T-cell (primary cell): ENCODE results near the gene POFUT1. TPM values are rescaled to one million over a fixed set of nuclear protein-coding genes. Genes with fewer than 3 reads are reported as not detected.
A peak's percentile ranks its signal among the peaks of the same experiment; 100 is the strongest.

ENCODE experiments used
- ATAC-seq, 4 experiments: fragments of 200-7000 bp in 3 of 4; fragments of 150-1000 bp in 1 of 4; cut with Tn5 transposase; replicated peaks in 1 of 4; 1 replicate in 3 of 4; 2 replicates in 1 of 4; pipeline ENCODE4 v1.10.0; 2021; ENCODE audit warnings: moderate library complexity in 3 of 4, mild to moderate bottlenecking in 2 of 4, moderate number of reproducible peaks in 1 of 4
- CTCF ChIA-PET, 2 donors: fragments of 300-600 bp; sonication (Branson Sonifier 250); formaldehyde crosslinking; loops; one replicate each; lab custom pipeline; 2022; ENCODE audit warnings: antibody characterized with exemption in 2 of 2; lab: Charles Lee
- POLR2A ChIA-PET, 2 donors: fragments of 300-600 bp; sonication (Branson Sonifier 250); formaldehyde crosslinking; loops; one replicate each; lab custom pipeline; 2022; ENCODE audit warnings: antibody characterized with exemption in 2 of 2; lab: Charles Lee
- DNase-seq, 35 experiments: peaks; one replicate each; pipeline versions ENCODE4 v3.0.0 to v3.0.0-alpha.2; 2013 to 2023
- H3K27ac ChIP-seq: one replicate; pipeline ENCODE4 v1.5.1; 2013; ENCODE audit warnings: low read length
- H3K27me3 ChIP-seq, 2 experiments: replicated peaks in 1 of 2; 1 replicate in 1 of 2; 2 replicates in 1 of 2; pipeline versions ENCODE4 v1.6.1 to v1.7.0; 2013; ENCODE audit warnings: low read length in 1 of 2, mixed read lengths in 1 of 2; ENCODE audit not compliant: control insufficient read depth in 2 of 2, insufficient read depth in 2 of 2; ENCODE audit errors: extremely low read depth in 1 of 2
- H3K36me3 ChIP-seq, 2 donors: 1 replicate in 1 of 2; 2 replicates in 1 of 2; pipeline versions ENCODE4 v1.6.1 to v1.7.0; 2013; ENCODE audit warnings: low read length in 1 of 2; ENCODE audit not compliant: control insufficient read depth in 2 of 2, insufficient read depth in 1 of 2; ENCODE audit errors: extremely low read depth in 1 of 2
- H3K4me1 ChIP-seq, 2 experiments: 1 replicate in 1 of 2; 2 replicates in 1 of 2; pipeline versions ENCODE4 v1.6.1 to v1.7.0; 2013; ENCODE audit warnings: low read length in 2 of 2, mixed read lengths in 1 of 2; ENCODE audit not compliant: insufficient read depth in 2 of 2, control insufficient read depth in 1 of 2; ENCODE audit errors: extremely low read depth in 1 of 2
- H3K4me3 ChIP-seq, 2 donors: 1 replicate in 1 of 2; 2 replicates in 1 of 2; pipeline versions ENCODE4 v1.5.1 to v1.7.0; 2013; ENCODE audit warnings: mild to moderate bottlenecking in 2 of 2, low read length in 1 of 2, moderate library complexity in 1 of 2; ENCODE audit not compliant: control insufficient read depth in 1 of 2; ENCODE audit errors: extremely low read depth in 1 of 2
- H3K9me3 ChIP-seq: 2 replicates; pipeline ENCODE4 v1.7.0; 2013
- H3K27ac Mint-ChIP-seq, 2 donors: one replicate each; pipeline ENCODE4 v1.8.0; 2020 to 2021; ENCODE audit warnings: mild to moderate bottlenecking in 2 of 2, mixed read lengths in 2 of 2
- H3K27me3 Mint-ChIP-seq, 2 donors: one replicate each; pipeline ENCODE4 v1.8.0; 2021 to 2022; ENCODE audit warnings: mixed read lengths in 2 of 2
- H3K36me3 Mint-ChIP-seq: one replicate; pipeline ENCODE4 v1.8.0; 2021; ENCODE audit warnings: mixed read lengths
- H3K4me1 Mint-ChIP-seq, 3 donors: one replicate each; pipeline ENCODE4 v1.8.0; 2020 to 2022; ENCODE audit warnings: mixed read lengths in 3 of 3, mild to moderate bottlenecking in 1 of 3
- H3K4me3 Mint-ChIP-seq, 3 donors: one replicate each; pipeline ENCODE4 v1.8.0; 2020 to 2022; ENCODE audit warnings: mild to moderate bottlenecking in 3 of 3, mixed read lengths in 3 of 3, moderate library complexity in 3 of 3
- H3K9me3 Mint-ChIP-seq, 3 donors: one replicate each; pipeline ENCODE4 v1.8.0; 2020 to 2022; ENCODE audit warnings: mixed read lengths in 3 of 3
- WGBS: methylation state at CpG from one replicate; pipeline ENCODE4 v1.1.5; 2013; ENCODE audit warnings: missing lambda C conversion rate; ENCODE audit not compliant: insufficient coverage; 5-methylcytosine and 5-hydroxymethylcytosine counted together
- total RNA-seq, 35 experiments: library from RNA in 6 of 35; stranded (reverse) in 6 of 35; fragments of 120-200 nt in 1 of 35; gene quantifications; one replicate each; pipeline versions ENCODE4 v1.2.1 to v1.2.4 and lab custom pipeline; 2013 to 2026

Gene POFUT1
- total RNA-seq, 5 donors from 2014 or later (not counting 1 experiment from before 2014, with no cell fraction given), result 13.2 to 20.6 (median 17.7) TPM

- Mint-ChIP-seq H3K27ac (peak overlapping the region; percentile 36 to 91), H3K4me3 (peak overlapping the region in 1 of 3 donors; percentile 93), H3K36me3 (peaks cover 4% of the 10 kb centered on the region), H3K27me3 (no peaks in the 10 kb centered on the region), H3K4me1 (peaks cover 69 to 72% (median 70%) of the 10 kb centered on the region in 3 donors), H3K9me3 (no peaks in the 10 kb centered on the region)
- H3K27me3 ChIP-seq, result no peaks in the 10 kb centered on the region
- WGBS, result no CpG with 5 or more reads among the region's 4 CpGs
- no peaks in the 10 kb centered on the region for H3K9me3 ChIP-seq
- peaks cover 0 to 19% of the 10 kb centered on the region in 2 donors for H3K36me3 ChIP-seq
- CTCF ChIA-PET, result no interaction called here
- H3K27ac ChIP-seq, result no peak overlapping the region
- DNase-seq (no peak), ATAC-seq (no peak)
- peaks cover 26 to 48% of the 10 kb centered on the region in 2 experiments for H3K4me1 ChIP-seq
- POLR2A ChIA-PET, result no interaction called here
- no peak overlapping the region for H3K4me3 ChIP-seq
Observed at GRCh38 chr20:32204205-32205109, 3.2 kb upstream of the POFUT1 start.

- Histone ChIP-seq H3K4me1 (peaks cover 26 to 55% of the 10 kb centered on the region in 2 experiments), H3K4me3 (no peak overlapping the region)
Observed at GRCh38 chr20:32205110-32205842, 2.4 kb upstream of the POFUT1 start.

GRCh38 chr20:32205843-32206759, 1.6 kb upstream of the POFUT1 start:
- POLR2A ChIA-PET, result interaction anchor here in 1 of 2 donors (0.6 to 0.8 kb wide), 3 partner anchors 15 to 1607 kb away, joined by 3 to 7 read pairs (median 3); no protein-coding TSS in a partner anchor
- Histone ChIP-seq H3K4me1 (peaks cover 26 to 56% of the 10 kb centered on the region in 2 experiments), H3K9me3 (no peaks in the 10 kb centered on the region), H3K27me3 (no peaks in the 10 kb centered on the region), H3K4me3 (peak overlapping the region in 1 of 2 donors; percentile 90), H3K27ac (peak overlapping the region; percentile 62), H3K36me3 (peaks cover 0 to 15% of the 10 kb centered on the region in 2 donors)
- WGBS, result no CpG with 5 or more reads among the region's 8 CpGs
- ATAC-seq (no peak), DNase-seq (no peak)
- Mint-ChIP-seq H3K4me1 (peaks cover 83 to 84% (median 84%) of the 10 kb centered on the region in 3 donors), H3K27me3 (no peaks in the 10 kb centered on the region), H3K27ac (peak overlapping the region; percentile 91 to 95), H3K36me3 (peaks cover 14% of the 10 kb centered on the region), H3K9me3 (no peaks in the 10 kb centered on the region), H3K4me3 (peak overlapping the region; percentile 93 to 96 (median 94))
- CTCF ChIA-PET, result no interaction called here

More at GRCh38 chr20:32205110-32205842, 2.4 kb upstream of the POFUT1 start:
- whole genome bisulfite sequencing, result 100% methylated on average over 1 of the region's 5 CpGs
- CTCF ChIA-PET, result no interaction called here
- Mint-ChIP-seq H3K27me3 (no peaks in the 10 kb centered on the region), H3K36me3 (peaks cover 7% of the 10 kb centered on the region), H3K4me1 (peaks cover 77 to 79% (median 78%) of the 10 kb centered on the region in 3 donors), H3K27ac (peak overlapping the region; percentile 41 to 91), H3K4me3 (peak overlapping the region; percentile 93 to 96 (median 94)), H3K9me3 (no peaks in the 10 kb centered on the region)
- POLR2A ChIA-PET, result interaction anchor here in 1 of 2 donors (0.6 to 0.8 kb wide), 3 partner anchors 14 to 1607 kb away, joined by 3 to 7 read pairs (median 3); no protein-coding TSS in a partner anchor
- Histone ChIP-seq H3K9me3 (no peaks in the 10 kb centered on the region), H3K36me3 (peaks cover 0 to 15% of the 10 kb centered on the region in 2 donors), H3K27ac (no peak overlapping the region), H3K27me3 (no peaks in the 10 kb centered on the region)
- DNase-seq (no peak), ATAC-seq (no peak)

- peak in 3 of 4 experiments; percentile 4 to 18 (median 11) for ATAC-seq
- no peaks in the 10 kb centered on the region for H3K27me3 Mint-ChIP-seq
- H3K9me3 Mint-ChIP-seq, result no peaks in the 10 kb centered on the region
- peak in 4 of 35 experiments; percentile 6 to 32 (median 13) for DNase-seq
- peaks cover 4 to 14% of the 10 kb centered on the region in 2 donors for H3K36me3 ChIP-seq
- H3K4me3 ChIP-seq, result peak overlapping the region; percentile 90 to 92
- H3K4me3 Mint-ChIP-seq, result peak overlapping the region; percentile 93 to 96 (median 94)
- H3K36me3 Mint-ChIP-seq, result peaks cover 19% of the 10 kb centered on the region
- H3K4me1 Mint-ChIP-seq, result peaks cover 86 to 89% (median 88%) of the 10 kb centered on the region in 3 donors
- H3K27ac Mint-ChIP-seq, result peak overlapping the region; percentile 91 to 95
- ChIA-PET POLR2A (no interaction called here), CTCF (no interaction called here)
- 2% methylated on average over 40 of the region's 40 CpGs for WGBS
- no peaks in the 10 kb centered on the region for H3K27me3 ChIP-seq
- H3K9me3 ChIP-seq, result no peaks in the 10 kb centered on the region
- peak overlapping the region; percentile 62 for H3K27ac ChIP-seq
- H3K4me1 ChIP-seq, result peaks cover 26 to 56% of the 10 kb centered on the region in 2 experiments
Observed at GRCh38 chr20:32206760-32207625, 687 bp upstream of the POFUT1 start.

GRCh38 chr20:32208499-32209154, 947 bp downstream of the POFUT1 start:
- DNase-seq, result no peak
- Mint-ChIP-seq H3K27ac (peak overlapping the region; percentile 60 to 86), H3K4me1 (peaks cover 75 to 77% (median 75%) of the 10 kb centered on the region in 3 donors), H3K9me3 (no peaks in the 10 kb centered on the region), H3K36me3 (peaks cover 18% of the 10 kb centered on the region), H3K27me3 (no peaks in the 10 kb centered on the region), H3K4me3 (peak overlapping the region; percentile 85 to 93 (median 87))
- H3K27ac ChIP-seq, result peak overlapping the region; percentile 59
- ATAC-seq, result no peak
- peak overlapping the region; percentile 87 to 95 for H3K4me3 ChIP-seq
- H3K4me1 ChIP-seq, result peaks cover 25 to 51% of the 10 kb centered on the region in 2 experiments
- WGBS, result 70% methylated on average over 4 of the region's 13 CpGs
- ChIA-PET CTCF (interaction anchor here (0.6 to 0.7 kb wide), 2 partner anchors 446 to 490 kb away, joined by 4 to 9 read pairs; no protein-coding TSS in a partner anchor), POLR2A (interaction anchor here in 1 of 2 donors (0.5 to 0.6 kb wide), 2 partner anchors 149 to 1085 kb away, joined by 3 to 7 read pairs; partner anchors contain the start of gene ASXL1)
- H3K9me3 ChIP-seq, result no peaks in the 10 kb centered on the region
- H3K27me3 ChIP-seq, result no peaks in the 10 kb centered on the region
- peaks cover 5 to 11% of the 10 kb centered on the region in 2 donors for H3K36me3 ChIP-seq
